ENCODE data around the gene NUTM2D.
"Not testable (repeated sequence)": the region's sequence is repeated elsewhere in the genome, so short reads cannot be mapped to it uniquely, and the experiment has no call there.

DNA sequence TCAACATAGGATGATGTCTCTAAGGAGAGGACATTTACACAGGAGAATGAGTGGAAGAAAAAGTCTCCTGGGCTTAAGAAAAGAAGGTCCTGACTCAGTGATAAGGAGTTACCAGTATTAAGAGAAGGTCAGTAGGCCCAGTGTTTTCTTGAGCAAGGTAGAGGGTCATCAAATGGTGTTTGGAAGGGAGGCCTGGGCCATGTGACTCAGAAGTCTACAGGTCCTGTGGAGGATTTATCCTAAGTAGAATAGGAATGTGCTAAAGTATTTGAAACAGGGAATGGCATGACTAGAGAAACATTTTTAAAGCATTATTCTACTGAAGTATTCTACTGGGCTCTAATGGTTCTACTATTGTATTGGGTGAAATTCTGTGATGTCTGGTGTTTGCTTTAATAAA is 47.9 kb upstream of the NUTM2D start:
- TF ChIP-seq, protein P1, sequence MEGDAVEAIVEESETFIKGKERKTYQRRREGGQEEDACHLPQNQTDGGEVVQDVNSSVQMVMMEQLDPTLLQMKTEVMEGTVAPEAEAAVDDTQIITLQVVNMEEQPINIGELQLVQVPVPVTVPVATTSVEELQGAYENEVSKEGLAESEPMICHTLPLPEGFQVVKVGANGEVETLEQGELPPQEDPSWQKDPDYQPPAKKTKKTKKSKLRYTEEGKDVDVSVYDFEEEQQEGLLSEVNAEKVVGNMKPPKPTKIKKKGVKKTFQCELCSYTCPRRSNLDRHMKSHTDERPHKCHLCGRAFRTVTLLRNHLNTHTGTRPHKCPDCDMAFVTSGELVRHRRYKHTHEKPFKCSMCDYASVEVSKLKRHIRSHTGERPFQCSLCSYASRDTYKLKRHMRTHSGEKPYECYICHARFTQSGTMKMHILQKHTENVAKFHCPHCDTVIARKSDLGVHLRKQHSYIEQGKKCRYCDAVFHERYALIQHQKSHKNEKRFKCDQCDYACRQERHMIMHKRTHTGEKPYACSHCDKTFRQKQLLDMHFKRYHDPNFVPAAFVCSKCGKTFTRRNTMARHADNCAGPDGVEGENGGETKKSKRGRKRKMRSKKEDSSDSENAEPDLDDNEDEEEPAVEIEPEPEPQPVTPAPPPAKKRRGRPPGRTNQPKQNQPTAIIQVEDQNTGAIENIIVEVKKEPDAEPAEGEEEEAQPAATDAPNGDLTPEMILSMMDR (IDR thresholded peaks at IDR 0.05; ENCODE audit: low read length), result not testable (repeated sequence)
- not testable (repeated sequence) for TF ChIP-seq EZH2 (optimal IDR thresholded peaks at IDR 0.05; ENCODE audit: low read depth, low read length); EZH2phosphoT487 (IDR thresholded peaks at IDR 0.05; ENCODE audit: low read length)
